Astrocyte of the spinal cord (primary cell): ENCODE measurements around the gene HNRNPU.

ENCODE experiments used
- DNase-seq: peaks from one replicate; pipeline ENCODE4 v3.0.0; 2011; ENCODE audit warnings: low read depth, low spot score
- H3K4me3 ChIP-seq: 2 replicates; pipeline ENCODE4 v1.5.1; 2011; ENCODE audit warnings: low read depth, mild to moderate bottlenecking, low read length, moderate library complexity
- in situ Hi-C: cut with HindIII; loops from 2 replicates; pipeline ENCODE4 v1.10.0; 2017; ENCODE audit warnings: low sequenced_read_pairs
- TF ChIP-seq, protein P1 (sequence below): IDR thresholded peaks from 2 replicates; pipeline ENCODE4 v1.5.1; 2012; ENCODE audit warnings: low read depth, mild to moderate bottlenecking, low read length, inconsistent platforms

HNRNPU gene

DNA sequence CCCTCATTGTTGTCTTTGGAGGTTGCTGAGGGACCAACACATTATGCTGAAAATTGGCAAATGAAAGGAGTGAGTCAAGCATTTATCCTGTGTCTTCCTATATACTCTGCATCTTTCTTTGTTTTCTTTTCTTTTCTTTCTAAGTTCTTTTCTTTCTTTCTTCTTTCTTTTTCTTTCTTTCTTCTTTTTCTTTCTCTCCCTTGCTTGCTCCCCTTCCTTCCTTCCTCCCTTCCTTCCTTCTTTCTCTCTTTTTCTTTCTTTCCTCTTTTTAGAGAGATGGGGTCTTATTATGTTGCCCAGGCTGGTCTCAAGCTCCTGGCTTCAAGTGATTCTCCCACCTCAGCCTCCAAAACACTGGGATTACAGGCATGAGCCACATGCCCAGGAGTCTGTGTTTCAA, 57.2 kb downstream of the HNRNPU start:
- in situ Hi-C loops: no loop called here
- no peak for DNase-seq
- TF ChIP-seq, protein P1, sequence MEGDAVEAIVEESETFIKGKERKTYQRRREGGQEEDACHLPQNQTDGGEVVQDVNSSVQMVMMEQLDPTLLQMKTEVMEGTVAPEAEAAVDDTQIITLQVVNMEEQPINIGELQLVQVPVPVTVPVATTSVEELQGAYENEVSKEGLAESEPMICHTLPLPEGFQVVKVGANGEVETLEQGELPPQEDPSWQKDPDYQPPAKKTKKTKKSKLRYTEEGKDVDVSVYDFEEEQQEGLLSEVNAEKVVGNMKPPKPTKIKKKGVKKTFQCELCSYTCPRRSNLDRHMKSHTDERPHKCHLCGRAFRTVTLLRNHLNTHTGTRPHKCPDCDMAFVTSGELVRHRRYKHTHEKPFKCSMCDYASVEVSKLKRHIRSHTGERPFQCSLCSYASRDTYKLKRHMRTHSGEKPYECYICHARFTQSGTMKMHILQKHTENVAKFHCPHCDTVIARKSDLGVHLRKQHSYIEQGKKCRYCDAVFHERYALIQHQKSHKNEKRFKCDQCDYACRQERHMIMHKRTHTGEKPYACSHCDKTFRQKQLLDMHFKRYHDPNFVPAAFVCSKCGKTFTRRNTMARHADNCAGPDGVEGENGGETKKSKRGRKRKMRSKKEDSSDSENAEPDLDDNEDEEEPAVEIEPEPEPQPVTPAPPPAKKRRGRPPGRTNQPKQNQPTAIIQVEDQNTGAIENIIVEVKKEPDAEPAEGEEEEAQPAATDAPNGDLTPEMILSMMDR: no peak
- H3K4me3 ChIP-seq: no peak overlapping the region

DNA sequence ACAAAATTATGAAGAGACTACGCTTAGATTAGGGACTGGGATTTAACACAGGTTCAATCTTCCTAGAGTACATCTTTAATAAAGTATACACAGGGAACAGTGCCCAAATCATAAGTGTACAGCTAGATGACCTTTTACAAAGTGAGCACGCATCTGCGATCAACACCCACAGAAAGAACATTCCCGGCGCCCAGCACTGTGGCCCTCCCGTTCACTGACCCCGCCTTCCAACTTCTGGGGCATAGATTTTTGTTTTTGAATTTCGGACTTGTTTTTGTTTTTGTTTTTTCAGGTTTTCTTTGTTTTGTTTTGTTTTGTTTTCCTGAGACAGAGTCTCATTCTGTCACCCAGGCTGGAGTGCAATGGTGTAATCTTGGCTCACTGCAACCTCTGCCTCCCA, 59.5 kb downstream of the HNRNPU start:
- DNase-seq: no peak
- in situ Hi-C loops: no loop called here
- H3K4me3 ChIP-seq: no peak overlapping the region
- TF ChIP-seq, protein P1: no peak

DNA sequence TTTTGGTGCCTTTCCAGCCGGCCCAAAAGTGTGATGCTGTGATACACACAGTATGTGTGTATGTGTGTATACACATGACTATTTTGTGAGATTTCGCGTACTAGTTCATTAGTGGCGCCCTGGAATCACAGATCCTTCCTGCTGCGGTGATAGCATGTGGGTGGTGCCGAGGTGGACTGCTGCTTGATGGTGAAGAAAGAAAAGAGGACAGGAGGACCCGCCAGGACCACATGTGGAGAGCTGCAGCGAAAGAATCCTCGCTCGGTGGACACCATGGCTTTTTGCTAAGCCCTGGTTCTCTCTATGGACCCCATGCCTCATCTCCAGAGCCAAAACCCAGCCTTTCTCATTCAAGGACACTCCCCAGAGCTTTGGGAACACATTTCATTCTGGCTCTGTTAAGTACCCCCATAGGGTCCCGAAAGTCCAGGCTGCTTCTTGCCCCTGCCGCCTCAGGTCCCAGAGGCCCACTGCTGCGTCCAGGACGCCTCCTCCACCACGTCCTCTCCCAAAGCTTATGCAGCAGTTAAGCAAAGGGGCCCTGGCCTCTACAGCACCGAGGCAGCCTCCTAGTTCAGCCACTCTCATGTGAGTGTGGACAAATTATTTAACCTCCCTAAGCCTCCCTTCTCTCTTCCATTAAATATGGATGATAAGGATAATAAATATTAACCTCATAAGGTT, 61.6 kb downstream of the HNRNPU start:
- no peak overlapping the region for H3K4me3 ChIP-seq
- in situ Hi-C loops: no loop called here
- TF ChIP-seq, protein P1: no peak
- no peak for DNase-seq

DNA sequence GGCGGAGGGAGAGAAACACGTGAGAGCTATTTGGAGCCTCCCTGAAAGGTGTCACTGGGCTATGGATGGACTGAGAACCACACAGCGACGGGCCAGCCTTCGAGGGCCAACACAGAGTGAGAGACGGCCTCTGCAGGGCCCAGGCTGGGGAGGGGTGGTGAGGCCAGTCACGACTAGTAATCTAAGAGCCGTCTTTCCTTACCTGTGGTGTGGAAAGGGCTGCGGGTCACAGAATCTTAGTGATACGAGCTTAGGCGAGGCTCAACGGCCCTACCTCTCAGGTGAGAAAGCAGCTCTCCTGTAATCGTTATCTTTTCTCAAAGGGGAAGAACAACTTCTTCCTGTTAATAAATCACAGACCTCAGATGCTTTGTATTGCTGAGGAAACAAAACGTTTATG, 62.3 kb downstream of the HNRNPU start:
- in situ Hi-C loops: no loop called here
- no peak for DNase-seq
- no peak overlapping the region for H3K4me3 ChIP-seq
- TF ChIP-seq, protein P1: no peak

- H3K4me3 ChIP-seq: no peak overlapping the region
- TF ChIP-seq, protein P1: peak; percentile 53
- peak; percentile 18 for DNase-seq
- in situ Hi-C loops: no loop called here
Measured at GRCh38 chr1:244801246-244801645, 63.1 kb downstream of the HNRNPU start.

GRCh38 chr1:244800821-244801220, 63.5 kb downstream of the HNRNPU start:
- in situ Hi-C loops: no loop called here
- no peak for DNase-seq
- TF ChIP-seq, protein P1: no peak
- H3K4me3 ChIP-seq: no peak overlapping the region
